Thyroid gland (tissue), 4 donors: ENCODE data around the gene HSPA2.

Experiments used
- CTCF ChIP-seq, 6 experiments: fragments of 200-600 bp in 3 of 6; fragments of 450-650 bp in 3 of 6; sonication (generic) in 3 of 6; IDR thresholded peaks; one replicate each; pipeline ENCODE4 v1.5.1; 2016 to 2019; ENCODE audit warnings: antibody characterized with exemption in 6 of 6, mild to moderate bottlenecking in 2 of 6, inconsistent platforms in 1 of 6, moderate library complexity in 1 of 6
- POLR2A ChIP-seq, 2 donors: fragments of 450-650 bp; IDR thresholded peaks; one replicate each; pipeline ENCODE4 v1.6.1; 2017; ENCODE audit warnings: antibody characterized with exemption in 2 of 2, mild to moderate bottlenecking in 2 of 2, moderate library complexity in 1 of 2

- no peak for TF ChIP-seq CTCF (IDR thresholded peaks at IDR 0.05)
- no peak for TF ChIP-seq POLR2A (IDR thresholded peaks at IDR 0.05)
Observed at GRCh38 chr14:64550621-64551333, 10.2 kb downstream of the HSPA2 start.
